ENCODE data around the gene CWC27. TPM values are rescaled to one million over a fixed set of nuclear protein-coding genes. Genes with fewer than 3 reads are reported as not detected.

CWC27 gene
- total and polyA plus RNA-seq, 2 donors from 2014 or later, result 16.5 to 17.3 TPM

DNA sequence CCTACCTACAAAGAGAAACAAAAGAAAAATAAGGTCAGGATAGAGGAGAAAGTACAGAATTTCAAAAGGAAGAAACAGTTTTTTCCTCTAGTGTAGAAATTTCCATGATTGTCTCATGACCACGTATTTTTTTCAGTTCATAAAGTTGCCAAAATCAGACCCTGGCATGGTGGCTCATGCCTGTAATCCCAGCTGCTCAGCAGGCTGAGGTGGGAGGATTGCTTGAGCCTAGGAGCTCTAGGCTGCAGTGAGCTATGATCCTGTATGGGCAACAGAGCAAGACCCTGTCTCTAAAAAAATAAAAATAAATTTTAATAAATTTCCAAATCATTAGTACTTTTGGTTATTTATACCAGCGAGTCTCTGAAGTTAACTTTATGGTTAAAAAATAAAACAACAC, 37.8 kb downstream of the CWC27 start:
- no peaks in the 10 kb centered on the region for H3K4me1 ChIP-seq (ENCODE audit: control insufficient read depth in 2 of 3, insufficient read depth in 2 of 3, low read depth in 1 of 3, low read length in 3 of 3)
- no peak overlapping the region for H3K4me3 ChIP-seq (ENCODE audit: low read length in 3 of 3)
- no peak overlapping the region for H3K27ac ChIP-seq (ENCODE audit: low read depth in 2 of 2, low read length in 2 of 2)
- no peak for DNase-seq
- no peak overlapping the region for H3K9ac ChIP-seq (ENCODE audit: low read length in 3 of 3)
- TF ChIP-seq CTCF (IDR thresholded peaks at IDR 0.05; ENCODE audit: borderline replicate concordance, extremely low read depth, insufficient read depth), result no peak
- intact Hi-C loops (cut with DNase I), result loop anchor here (5.0 kb wide), 1 partner anchor 681 kb away; no protein-coding TSS in a partner anchor
- H3K27me3 ChIP-seq (ENCODE audit: control insufficient read depth, insufficient read depth, low read length), result no peaks in the 10 kb centered on the region
- FAIRE-seq, result no peak
- no peaks in the 10 kb centered on the region for H3K9me3 ChIP-seq (ENCODE audit: control insufficient read depth in 2 of 3, insufficient read depth in 1 of 3, low read length in 3 of 3)
- peaks cover 0 to 4% (median 0%) of the 10 kb centered on the region in 3 donors for H3K36me3 ChIP-seq (ENCODE audit: control insufficient read depth in 2 of 3, insufficient read depth in 3 of 3, low read length in 3 of 3)

GRCh38 chr5:64807520-64807919, 38.8 kb downstream of the CWC27 start:
- FAIRE-seq (no peak), DNase-seq (no peak)
- no peak for TF ChIP-seq CTCF (IDR thresholded peaks at IDR 0.05; ENCODE audit: borderline replicate concordance, extremely low read depth, insufficient read depth)
- no peak overlapping the region for H3K9ac ChIP-seq (ENCODE audit: low read length in 3 of 3)
- no peaks in the 10 kb centered on the region for H3K4me1 ChIP-seq (ENCODE audit: control insufficient read depth in 2 of 3, insufficient read depth in 2 of 3, low read depth in 1 of 3, low read length in 3 of 3)
- no peak overlapping the region for H3K4me3 ChIP-seq (ENCODE audit: low read length in 3 of 3)
- H3K27me3 ChIP-seq (ENCODE audit: control insufficient read depth, insufficient read depth, low read length), result no peaks in the 10 kb centered on the region
- intact Hi-C loops (cut with DNase I), result loop anchor here (5.0 kb wide), 1 partner anchor 680 kb away; no protein-coding TSS in a partner anchor
- H3K36me3 ChIP-seq (ENCODE audit: control insufficient read depth in 2 of 3, insufficient read depth in 3 of 3, low read length in 3 of 3), result peaks cover 0 to 2% (median 0%) of the 10 kb centered on the region in 3 donors
- H3K9me3 ChIP-seq (ENCODE audit: control insufficient read depth in 2 of 3, insufficient read depth in 1 of 3, low read length in 3 of 3), result no peaks in the 10 kb centered on the region
- no peak overlapping the region for H3K27ac ChIP-seq (ENCODE audit: low read depth in 2 of 2, low read length in 2 of 2)

- Histone ChIP-seq H3K27ac (ENCODE audit: low read depth in 2 of 2, low read length in 2 of 2) (no peak overlapping the region), H3K4me3 (ENCODE audit: low read length in 3 of 3) (no peak overlapping the region), H3K36me3 (ENCODE audit: control insufficient read depth in 2 of 3, insufficient read depth in 3 of 3, low read length in 3 of 3) (peaks cover 0 to 2% (median 0%) of the 10 kb centered on the region in 3 donors), H3K9ac (ENCODE audit: low read length in 3 of 3) (no peak overlapping the region), H3K27me3 (ENCODE audit: control insufficient read depth, insufficient read depth, low read length) (no peaks in the 10 kb centered on the region), H3K4me1 (ENCODE audit: control insufficient read depth in 2 of 3, insufficient read depth in 2 of 3, low read depth in 1 of 3, low read length in 3 of 3) (no peaks in the 10 kb centered on the region), H3K9me3 (ENCODE audit: control insufficient read depth in 2 of 3, insufficient read depth in 1 of 3, low read length in 3 of 3) (no peaks in the 10 kb centered on the region)
- DNase-seq (peak in 2 of 5 donors; percentile 63 to 75), FAIRE-seq (peak; percentile 91)
- peak; percentile 49 for TF ChIP-seq CTCF (IDR thresholded peaks at IDR 0.05; ENCODE audit: borderline replicate concordance, extremely low read depth, insufficient read depth)
- intact Hi-C loops (cut with DNase I), result no loop called here
Observed at GRCh38 chr5:64811050-64811640, 42.4 kb downstream of the CWC27 start.

Measured in kidney (tissue), 14 donors.